Thyroid gland (tissue), 4 donors: ENCODE results near the gene RABEP2. TPM values are rescaled to one million over a fixed set of nuclear protein-coding genes. Genes with fewer than 3 reads are reported as not detected.
A peak's percentile ranks its signal among the peaks of the same experiment; 100 is the strongest.

ENCODE experiments used
- DNase-seq, 2 donors: peaks; one replicate each; pipeline ENCODE4 v3.0.0-alpha.2; 2019
- H3K27ac ChIP-seq, 3 donors: fragments of 200-600 bp; sonication (generic); 1 replicate in 2 of 3; 2 replicates in 1 of 3; pipeline ENCODE4 v1.5.1; 2016 to 2019; ENCODE audit warnings: mild to moderate bottlenecking in 1 of 3, moderate library complexity in 1 of 3
- H3K27me3 ChIP-seq: fragments of 200-600 bp; sonication (generic); one replicate; pipeline ENCODE4 v1.5.1; 2019
- H3K36me3 ChIP-seq, 2 donors: fragments of 200-600 bp; sonication (generic); one replicate each; pipeline ENCODE4 v1.5.1; 2016 to 2019
- H3K4me1 ChIP-seq, 2 donors: fragments of 200-600 bp; sonication (generic); one replicate each; pipeline ENCODE4 v1.5.1; 2017 to 2019
- H3K4me3 ChIP-seq, 3 donors: fragments of 200-600 bp; sonication (generic); replicated peaks in 1 of 3; 1 replicate in 2 of 3; 2 replicates in 1 of 3; pipeline ENCODE4 v1.5.1; 2016; ENCODE audit warnings: mild to moderate bottlenecking in 1 of 3
- H3K9me3 ChIP-seq: fragments of 200-600 bp; sonication (generic); one replicate; pipeline ENCODE4 v1.5.1; 2017
- CTCF ChIP-seq, 6 experiments: fragments of 200-600 bp in 3 of 6; fragments of 450-650 bp in 3 of 6; sonication (generic) in 3 of 6; IDR thresholded peaks; one replicate each; pipeline ENCODE4 v1.5.1; 2016 to 2019; ENCODE audit warnings: antibody characterized with exemption in 6 of 6, mild to moderate bottlenecking in 2 of 6, inconsistent platforms in 1 of 6, moderate library complexity in 1 of 6
- POLR2A ChIP-seq, 2 donors: fragments of 450-650 bp; IDR thresholded peaks; one replicate each; pipeline ENCODE4 v1.6.1; 2017; ENCODE audit warnings: antibody characterized with exemption in 2 of 2, mild to moderate bottlenecking in 2 of 2, moderate library complexity in 1 of 2
- WGBS, 2 donors: methylation state at CpG; one replicate each; pipeline ENCODE4 v1.1.5; 2017; 5-methylcytosine and 5-hydroxymethylcytosine counted together
- intact Hi-C: fragments of 100-400 bp; cut with DNase I; formaldehyde crosslinking; loops from one replicate; pipeline ENCODE4 v1.15.1; 2023
- total RNA-seq, 4 donors: library from RNA; depleted of rRNA; stranded (reverse); fragments of >200 nt; gene quantifications; one replicate each; pipeline ENCODE4 v1.2.3, GENCODE V29; 2016

Gene RABEP2
- total RNA-seq, 4 donors from 2014 or later: 36.7 to 55.8 (median 41.2) TPM

- Histone ChIP-seq H3K4me3 (no peak overlapping the region), H3K36me3 (no peaks in the 10 kb centered on the region), H3K9me3 (no peaks in the 10 kb centered on the region), H3K4me1 (no peaks in the 10 kb centered on the region), H3K27me3 (no peaks in the 10 kb centered on the region), H3K27ac (no peak overlapping the region)
- no peak for DNase-seq
- 80 to 85% methylated on average over 13 to 14 of the region's 14 CpGs for WGBS, 2 donors
- intact Hi-C loops: no loop called here
- TF ChIP-seq CTCF (IDR thresholded peaks at IDR 0.05) (no peak), POLR2A (IDR thresholded peaks at IDR 0.05) (no peak)
Measured at GRCh38 chr16:28937222-28937876, 12.3 kb upstream of the RABEP2 start.

- no peak for DNase-seq
- H3K36me3 ChIP-seq: no peaks in the 10 kb centered on the region
- no peak for TF ChIP-seq CTCF (IDR thresholded peaks at IDR 0.05)
- TF ChIP-seq POLR2A (IDR thresholded peaks at IDR 0.05): no peak
- 77 to 82% methylated on average over 23 to 26 of the region's 26 CpGs for WGBS, 2 donors
- no peak overlapping the region for H3K27ac ChIP-seq
- H3K4me3 ChIP-seq: no peak overlapping the region
- H3K4me1 ChIP-seq: no peaks in the 10 kb centered on the region
- H3K27me3 ChIP-seq: no peaks in the 10 kb centered on the region
- intact Hi-C loops: no loop called here
- no peaks in the 10 kb centered on the region for H3K9me3 ChIP-seq
Measured at GRCh38 chr16:28936784-28937155, 11.7 kb upstream of the RABEP2 start.

- intact Hi-C loops: no loop called here
- no peak overlapping the region for H3K4me3 ChIP-seq
Measured at GRCh38 chr16:28935924-28936783, 11.1 kb upstream of the RABEP2 start.

GRCh38 chr16:28935346-28935745 is 10.3 kb upstream of the RABEP2 start:
- intact Hi-C loops: no loop called here

More at GRCh38 chr16:28935924-28936783, 11.1 kb upstream of the RABEP2 start:
- no peak for TF ChIP-seq CTCF (IDR thresholded peaks at IDR 0.05)
- TF ChIP-seq POLR2A (IDR thresholded peaks at IDR 0.05): no peak
- Histone ChIP-seq H3K27ac (no peak overlapping the region), H3K27me3 (no peaks in the 10 kb centered on the region), H3K9me3 (no peaks in the 10 kb centered on the region), H3K36me3 (no peaks in the 10 kb centered on the region), H3K4me1 (no peaks in the 10 kb centered on the region)
- 42 to 65% methylated on average over 16 to 25 of the region's 36 CpGs for WGBS, 2 donors
- peak; percentile 50 to 55 for DNase-seq

More at GRCh38 chr16:28935346-28935745, 10.3 kb upstream of the RABEP2 start:
- TF ChIP-seq CTCF (IDR thresholded peaks at IDR 0.05) (no peak), POLR2A (IDR thresholded peaks at IDR 0.05) (no peak)
- DNase-seq: no peak
- H3K36me3 ChIP-seq: no peaks in the 10 kb centered on the region
- 92% methylated on average over 4 of the region's 4 CpGs for WGBS, 2 donors
- no peak overlapping the region for H3K27ac ChIP-seq
- H3K9me3 ChIP-seq: no peaks in the 10 kb centered on the region
- no peak overlapping the region for H3K4me3 ChIP-seq
- H3K4me1 ChIP-seq: no peaks in the 10 kb centered on the region
- no peaks in the 10 kb centered on the region for H3K27me3 ChIP-seq
